NB4 (cell line): ENCODE data around the gene DLG4.

Source experiments
- DNase-seq: peaks from one replicate; pipeline ENCODE4 v3.0.0; 2010; ENCODE audit warnings: low read depth
- H3K4me3 ChIP-seq: one replicate; pipeline ENCODE4 v1.5.1; 2011; ENCODE audit warnings: mild to moderate bottlenecking, low read depth, low read length, moderate library complexity
- MYC ChIP-seq: IDR thresholded peaks from 2 replicates; pipeline ENCODE4 v1.6.1; 2011; ENCODE audit warnings: low read depth, low read length
- POLR2A ChIP-seq: IDR thresholded peaks from 2 replicates; pipeline ENCODE4 v1.6.1; 2011; ENCODE audit warnings: mild to moderate bottlenecking; ENCODE audit not compliant: insufficient read length; ENCODE audit errors: extremely low read depth
- TF ChIP-seq, protein P1 (sequence below): IDR thresholded peaks from one replicate; pipeline ENCODE4 v1.5.1; 2012; ENCODE audit warnings: low read depth, low read length
- TF ChIP-seq, protein P2 (sequence below): IDR thresholded peaks from 2 replicates; pipeline ENCODE4 v1.6.1; 2011; ENCODE audit warnings: low read depth, low read length

Gene DLG4

DNA sequence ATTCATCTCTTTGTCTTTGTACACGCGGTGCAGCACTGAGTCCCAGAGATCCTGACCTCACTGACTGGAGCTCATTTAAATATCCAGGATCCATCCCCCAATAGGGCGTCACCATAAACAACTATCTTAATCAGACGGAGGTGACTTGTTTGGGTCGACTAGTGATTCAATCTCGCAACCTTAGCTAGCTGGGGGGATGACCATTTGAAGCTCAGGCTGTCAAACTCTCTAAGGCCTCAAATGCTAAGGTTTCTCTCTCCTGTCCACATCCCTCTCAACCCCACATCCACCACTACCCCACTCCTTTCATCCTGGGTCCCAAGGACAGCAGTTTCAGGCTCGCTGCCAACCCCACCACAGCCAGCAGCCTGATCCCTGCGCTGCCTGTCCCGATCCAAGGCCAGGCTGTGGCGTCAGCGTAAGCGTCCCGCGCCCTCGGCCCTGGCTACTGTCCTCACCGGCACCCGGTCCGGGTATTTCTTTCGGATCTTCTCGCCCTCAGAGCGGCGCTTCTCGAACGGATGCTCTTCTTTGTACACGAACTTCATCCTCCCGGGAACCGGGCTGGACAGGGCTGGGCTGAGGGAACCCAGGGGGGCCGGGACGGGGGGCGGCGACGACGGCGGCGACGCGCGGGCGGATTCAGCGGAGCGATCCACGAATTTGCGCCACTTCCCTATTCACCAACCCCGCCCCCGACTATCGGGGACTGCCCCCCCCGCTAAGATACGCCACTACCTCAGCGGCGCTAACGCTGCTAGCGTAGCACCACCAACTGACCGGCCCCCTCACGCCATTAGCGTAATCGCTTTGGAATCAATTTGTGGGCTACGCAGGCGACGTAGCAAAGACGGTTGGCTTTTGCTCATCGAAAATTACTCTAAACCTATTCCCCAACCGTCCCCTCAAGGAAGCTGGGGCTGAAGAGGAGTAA is 22.4 kb upstream of the DLG4 start, which contains the start of gene GABARAP:
Gene GABARAP (minus strand): TSS at position 667 of the 934 bp plus-strand sequence. CDS start 119 bp downstream, at position 548.
- DNase-seq, result peak; percentile 84
- no peak for TF ChIP-seq POLR2A
- TF ChIP-seq, protein P1, sequence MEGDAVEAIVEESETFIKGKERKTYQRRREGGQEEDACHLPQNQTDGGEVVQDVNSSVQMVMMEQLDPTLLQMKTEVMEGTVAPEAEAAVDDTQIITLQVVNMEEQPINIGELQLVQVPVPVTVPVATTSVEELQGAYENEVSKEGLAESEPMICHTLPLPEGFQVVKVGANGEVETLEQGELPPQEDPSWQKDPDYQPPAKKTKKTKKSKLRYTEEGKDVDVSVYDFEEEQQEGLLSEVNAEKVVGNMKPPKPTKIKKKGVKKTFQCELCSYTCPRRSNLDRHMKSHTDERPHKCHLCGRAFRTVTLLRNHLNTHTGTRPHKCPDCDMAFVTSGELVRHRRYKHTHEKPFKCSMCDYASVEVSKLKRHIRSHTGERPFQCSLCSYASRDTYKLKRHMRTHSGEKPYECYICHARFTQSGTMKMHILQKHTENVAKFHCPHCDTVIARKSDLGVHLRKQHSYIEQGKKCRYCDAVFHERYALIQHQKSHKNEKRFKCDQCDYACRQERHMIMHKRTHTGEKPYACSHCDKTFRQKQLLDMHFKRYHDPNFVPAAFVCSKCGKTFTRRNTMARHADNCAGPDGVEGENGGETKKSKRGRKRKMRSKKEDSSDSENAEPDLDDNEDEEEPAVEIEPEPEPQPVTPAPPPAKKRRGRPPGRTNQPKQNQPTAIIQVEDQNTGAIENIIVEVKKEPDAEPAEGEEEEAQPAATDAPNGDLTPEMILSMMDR, result no peak
- TF ChIP-seq, protein P2, sequence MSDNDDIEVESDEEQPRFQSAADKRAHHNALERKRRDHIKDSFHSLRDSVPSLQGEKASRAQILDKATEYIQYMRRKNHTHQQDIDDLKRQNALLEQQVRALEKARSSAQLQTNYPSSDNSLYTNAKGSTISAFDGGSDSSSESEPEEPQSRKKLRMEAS, result 0 out of 2 replicates have a peak, but pooled peaks have one; percentile 16
- peak within 1 kb of the TSS; percentile 84 for H3K4me3 ChIP-seq

DNA sequence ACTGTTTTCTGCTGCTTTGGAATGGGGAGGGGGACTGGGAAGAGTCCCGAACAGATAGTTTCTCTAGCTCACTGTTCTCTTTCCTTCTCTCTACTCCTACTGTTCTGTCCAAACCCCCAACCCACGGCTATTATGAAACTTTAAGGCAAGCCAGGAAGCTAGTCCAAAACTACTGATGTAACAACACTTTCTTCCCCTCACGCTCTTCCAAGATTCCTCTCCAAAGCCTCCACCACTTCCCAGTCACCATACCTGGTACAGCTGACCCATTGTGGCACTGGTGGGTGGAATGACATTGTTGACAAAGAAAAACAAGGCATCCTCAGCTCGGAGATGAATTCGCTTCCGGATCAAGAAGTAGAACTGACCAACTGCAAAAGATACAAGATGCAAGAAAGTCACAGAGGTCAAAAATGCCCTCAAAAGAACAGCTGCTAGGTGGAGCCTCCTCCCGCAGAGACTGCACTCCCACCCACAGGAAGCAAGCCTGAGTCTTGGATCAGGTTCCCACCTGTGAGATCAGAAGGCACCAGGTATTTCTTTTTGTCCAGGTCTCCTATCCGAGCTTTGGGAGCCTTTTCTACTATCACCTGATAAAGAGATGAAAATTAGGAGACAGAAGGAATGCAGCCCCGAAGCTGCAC is 21.6 kb upstream of the DLG4 start:
- DNase-seq, result no peak
- H3K4me3 ChIP-seq, result peak overlapping the region; percentile 84
- TF ChIP-seq POLR2A (no peak), MYC (no peak)
- TF ChIP-seq, protein P2, result no peak
- TF ChIP-seq, protein P1, result no peak

DNA sequence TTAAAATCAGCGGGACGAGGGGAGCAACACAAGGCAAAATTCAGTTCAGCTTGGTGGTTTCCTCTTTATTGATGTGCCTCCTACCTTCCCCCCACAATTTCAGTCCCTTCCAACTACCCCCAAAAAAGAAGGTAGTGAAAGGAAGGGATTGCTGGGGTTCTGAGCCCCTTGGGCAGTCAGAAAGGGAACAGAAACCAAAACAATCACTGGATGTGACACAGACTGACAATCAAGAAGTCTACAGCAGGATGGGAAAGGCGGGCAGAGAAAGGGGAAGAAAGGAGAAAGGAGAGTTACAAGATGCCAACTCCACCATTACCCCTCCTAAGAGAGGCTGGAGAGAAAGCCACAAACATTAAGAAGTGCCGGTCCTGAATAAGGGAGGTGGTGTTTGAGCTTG is 20.7 kb upstream of the DLG4 start:
- TF ChIP-seq POLR2A (no peak), MYC (no peak)
- TF ChIP-seq, protein P1, result no peak
- no peak for DNase-seq
- H3K4me3 ChIP-seq, result peak overlapping the region; percentile 84

DNA sequence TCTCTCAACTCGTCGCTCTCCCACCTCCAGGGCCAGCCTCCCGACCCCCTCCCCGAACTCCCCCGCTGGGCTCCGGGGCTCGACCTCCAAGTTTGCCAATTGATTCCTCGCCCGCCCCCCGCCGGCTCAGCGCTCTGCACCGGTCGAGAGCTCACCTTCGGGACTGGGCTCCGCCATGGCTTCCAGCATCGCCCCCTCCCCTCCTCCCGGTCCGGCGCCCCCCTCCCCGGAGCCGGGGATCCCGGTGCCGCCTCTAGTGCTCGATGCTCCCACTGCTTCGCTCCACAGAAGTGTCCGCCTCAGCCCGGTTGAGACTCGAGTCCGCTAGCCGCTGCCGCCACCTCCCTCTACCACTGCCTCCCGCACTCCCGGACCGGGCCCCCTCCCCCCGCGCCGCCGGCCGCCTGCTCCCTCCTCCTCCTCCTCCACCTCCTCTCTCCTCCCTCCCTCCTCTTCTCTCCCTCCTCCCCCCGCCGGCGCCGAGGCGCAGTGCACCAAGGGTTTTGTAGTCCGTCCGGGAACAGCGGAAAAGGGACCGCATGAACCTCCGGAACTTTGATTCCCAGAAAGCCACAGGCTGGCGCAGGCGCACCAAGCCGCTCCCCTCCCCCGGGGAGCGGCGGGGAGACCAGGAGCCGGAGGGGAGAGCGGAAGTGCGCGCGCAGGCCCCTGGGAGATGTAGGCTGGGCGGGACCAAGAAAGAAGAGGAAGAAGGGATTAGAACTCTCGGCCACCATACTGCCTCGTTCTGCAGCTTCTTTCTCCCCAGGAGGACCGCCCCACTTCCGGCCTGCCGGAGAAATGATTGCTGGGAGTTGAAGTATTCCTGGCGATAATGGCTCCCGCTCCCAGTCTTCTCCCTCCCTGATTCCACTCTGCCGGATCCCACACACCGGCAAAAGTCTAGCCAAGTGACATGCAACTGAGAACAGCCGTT is 19.7 kb upstream of the DLG4 start, which contains the start of gene PHF23:
Gene PHF23 (minus strand): TSS at position 367 of the 937 bp plus-strand sequence. CDS start 178 bp downstream, at position 189.
- peak; percentile 97 for DNase-seq
- peak within 1 kb of the TSS; percentile 85 for H3K4me3 ChIP-seq
- TF ChIP-seq, protein P1, result no peak
- TF ChIP-seq MYC (no peak), POLR2A (no peak)
- TF ChIP-seq, protein P2, result no peak

DNA sequence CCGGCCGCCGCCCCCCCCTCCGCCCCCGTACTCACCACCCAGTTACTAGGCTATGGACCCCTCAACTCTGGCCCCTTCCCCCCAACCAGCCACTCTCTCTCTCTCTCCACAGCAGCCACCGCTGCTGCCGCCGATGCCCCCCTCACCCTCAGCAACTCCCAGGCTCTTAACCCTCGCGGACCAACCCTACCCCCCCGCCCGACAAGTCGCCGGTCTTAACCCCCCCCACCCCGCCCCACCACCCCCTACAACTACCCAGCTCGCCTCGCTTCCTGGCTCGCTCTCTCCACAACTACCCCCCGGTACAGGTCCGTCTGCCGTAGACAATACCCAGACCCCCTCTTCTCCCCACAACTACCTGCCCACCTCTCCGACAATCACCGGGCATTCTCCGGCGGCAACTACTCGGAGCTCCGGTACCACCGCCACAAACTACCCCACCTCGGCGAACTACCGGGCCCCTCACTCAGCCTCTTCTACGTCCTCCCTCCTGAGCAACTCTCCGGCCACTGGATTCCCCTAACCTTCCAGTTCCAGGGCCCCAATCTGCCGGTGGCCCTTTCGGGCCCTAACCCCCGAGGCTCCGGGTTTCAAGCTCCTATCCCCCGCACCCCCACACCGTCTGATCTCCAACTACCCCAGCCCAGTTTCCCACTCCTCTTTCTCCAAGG is 18.9 kb upstream of the DLG4 start:
- peak overlapping the region; percentile 85 for H3K4me3 ChIP-seq
- DNase-seq, result peak; percentile 67
- peak; percentile 11 for TF ChIP-seq POLR2A
- TF ChIP-seq MYC, result no peak
- TF ChIP-seq, protein P1, result no peak
- TF ChIP-seq, protein P2, result no peak
